ENCODE results near the gene ETNK1.

GRCh38 chr12:22656376-22656775, 31.4 kb downstream of the ETNK1 start:
- TF ChIP-seq EZH2 (IDR thresholded peaks at IDR 0.05; ENCODE audit: borderline replicate concordance, insufficient read depth, low read depth, low read length, poor library complexity, severe bottlenecking): no peak
- no peak for TF ChIP-seq CTCF (IDR thresholded peaks at IDR 0.05)
